GM11168 (cell line): Measurements from ENCODE around the gene NFATC2.
"Not testable (repeated sequence)": the region's sequence is repeated elsewhere in the genome, so short reads cannot be mapped to it uniquely, and the experiment has no call there.

ENCODE experiments used
- in situ Hi-C: fragments of 300-500 bp; cut with MboI; formaldehyde crosslinking; loops from one replicate; pipeline ENCODE4 v1.12.0; 2022; ENCODE audit warnings: low sequenced_read_pairs; ENCODE audit not compliant: unreplicated experiment

NFATC2 gene

DNA sequence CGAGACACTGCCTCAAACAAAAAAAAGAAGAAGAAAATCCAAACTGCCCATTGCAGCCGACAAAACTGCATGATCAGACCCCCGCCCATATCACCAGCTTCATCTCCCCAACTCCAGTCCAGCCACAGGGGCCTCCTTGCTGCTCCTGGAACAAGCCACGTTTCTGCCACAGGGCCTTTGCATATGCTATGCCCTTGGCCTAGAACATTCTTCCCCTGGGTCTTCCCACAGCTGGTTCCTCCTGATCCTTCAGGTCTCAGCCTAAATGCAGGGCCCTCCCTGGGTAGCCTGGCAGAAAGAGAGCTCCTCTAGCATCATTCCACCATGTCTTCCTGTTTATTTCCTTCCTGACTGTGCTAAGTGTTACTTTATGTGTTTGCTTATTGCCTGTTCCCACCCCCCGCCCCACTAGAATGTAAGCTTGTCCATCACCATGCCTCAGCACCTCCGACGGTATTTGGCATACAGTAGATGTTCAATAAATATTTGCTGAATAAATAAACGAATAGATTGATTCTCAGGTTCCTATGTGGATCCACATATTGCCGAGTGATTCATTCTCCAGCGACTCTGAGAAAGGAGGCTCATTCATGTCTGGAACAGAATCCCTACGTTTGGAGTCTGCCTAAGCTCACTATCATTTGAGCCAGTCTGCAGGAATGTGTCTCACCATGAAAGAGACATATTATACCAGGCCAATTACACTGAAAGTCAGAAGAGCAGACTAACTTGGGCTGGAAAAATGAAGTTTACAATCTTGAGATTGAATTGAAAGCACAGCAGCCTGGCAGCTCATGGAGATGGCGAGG lies 56.1 kb downstream of the NFATC2 start:
- in situ Hi-C loops = no loop called here

DNA sequence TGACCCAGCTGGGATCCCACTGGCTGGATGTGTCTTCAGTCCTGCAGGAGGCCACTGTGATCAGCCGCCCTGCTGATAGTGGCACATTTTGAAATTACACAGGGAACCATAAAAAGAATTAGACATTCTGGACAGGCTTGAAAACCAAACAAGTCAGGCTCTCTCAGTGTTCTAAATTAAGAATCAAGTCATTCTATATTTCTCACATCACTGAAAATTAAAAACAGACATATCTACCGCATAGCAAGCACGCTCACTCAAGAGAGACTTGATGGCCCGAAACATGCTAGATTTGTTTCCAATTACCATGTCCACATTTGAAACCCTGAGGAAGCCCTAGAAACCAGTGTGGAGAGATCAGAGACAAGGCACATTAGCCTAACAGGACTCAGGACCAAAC lies 57.7 kb downstream of the NFATC2 start:
- in situ Hi-C loops = no loop called here

GRCh38 chr20:51484141-51484815 lies 58.2 kb downstream of the NFATC2 start:
- in situ Hi-C loops = no loop called here

DNA sequence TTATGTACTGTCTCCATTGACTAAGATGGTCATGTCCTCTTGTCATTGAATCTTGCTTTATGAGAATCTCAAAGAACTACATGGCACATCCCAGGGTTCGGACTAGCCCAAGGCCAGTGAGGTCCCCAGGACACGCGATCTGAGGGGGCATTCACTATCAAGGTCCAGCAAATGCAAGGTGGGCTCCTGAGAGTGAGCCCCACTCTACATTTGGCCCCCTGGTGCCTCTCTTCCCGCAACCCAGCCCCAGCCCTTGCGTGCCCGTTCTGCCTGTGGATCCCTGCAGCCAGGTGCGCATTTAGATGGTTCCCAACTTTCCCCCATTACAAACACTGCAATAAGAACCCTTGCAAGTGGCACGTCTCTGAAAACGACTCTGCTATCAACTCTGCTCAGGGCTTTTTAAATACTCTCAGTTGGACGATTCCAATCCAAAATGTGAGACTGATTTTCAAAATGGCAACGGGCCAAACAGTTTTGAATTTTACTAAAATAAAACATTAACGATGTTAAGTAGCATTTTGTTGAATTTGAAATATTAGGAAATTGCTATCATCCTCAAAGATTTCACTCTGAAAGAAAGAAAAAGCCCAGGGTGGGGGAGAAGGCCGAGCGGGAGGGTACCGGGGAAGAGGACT lies 59.6 kb downstream of the NFATC2 start:
- in situ Hi-C loops = no loop called here

DNA sequence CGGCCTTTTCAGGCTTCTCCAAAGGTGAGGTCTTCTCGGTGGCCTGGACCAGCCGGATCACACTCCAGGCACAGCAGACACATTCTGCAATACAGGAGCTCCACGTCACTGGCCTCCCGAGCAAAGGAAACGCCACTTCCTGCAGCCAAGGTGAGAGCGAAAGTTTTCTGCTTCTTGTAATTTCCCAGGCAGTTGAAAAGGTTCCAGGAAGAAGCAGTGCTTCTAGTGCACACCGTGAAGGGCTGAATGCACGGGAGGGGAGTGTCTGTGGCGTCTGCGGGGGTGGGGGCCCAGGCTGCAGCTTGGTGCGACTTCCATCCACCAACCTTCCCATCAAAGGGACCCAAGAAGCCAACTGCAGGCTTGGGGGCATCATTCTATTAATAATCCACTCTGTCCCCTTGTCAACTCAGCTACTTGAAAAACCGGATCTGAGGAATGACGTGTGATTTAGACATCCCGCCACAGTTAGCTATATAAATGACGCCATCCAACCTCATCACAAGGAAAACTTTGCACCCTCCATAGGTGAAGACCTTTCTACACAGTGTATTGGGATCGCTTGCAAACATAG lies 61.1 kb downstream of the NFATC2 start:
- in situ Hi-C loops = no loop called here

DNA sequence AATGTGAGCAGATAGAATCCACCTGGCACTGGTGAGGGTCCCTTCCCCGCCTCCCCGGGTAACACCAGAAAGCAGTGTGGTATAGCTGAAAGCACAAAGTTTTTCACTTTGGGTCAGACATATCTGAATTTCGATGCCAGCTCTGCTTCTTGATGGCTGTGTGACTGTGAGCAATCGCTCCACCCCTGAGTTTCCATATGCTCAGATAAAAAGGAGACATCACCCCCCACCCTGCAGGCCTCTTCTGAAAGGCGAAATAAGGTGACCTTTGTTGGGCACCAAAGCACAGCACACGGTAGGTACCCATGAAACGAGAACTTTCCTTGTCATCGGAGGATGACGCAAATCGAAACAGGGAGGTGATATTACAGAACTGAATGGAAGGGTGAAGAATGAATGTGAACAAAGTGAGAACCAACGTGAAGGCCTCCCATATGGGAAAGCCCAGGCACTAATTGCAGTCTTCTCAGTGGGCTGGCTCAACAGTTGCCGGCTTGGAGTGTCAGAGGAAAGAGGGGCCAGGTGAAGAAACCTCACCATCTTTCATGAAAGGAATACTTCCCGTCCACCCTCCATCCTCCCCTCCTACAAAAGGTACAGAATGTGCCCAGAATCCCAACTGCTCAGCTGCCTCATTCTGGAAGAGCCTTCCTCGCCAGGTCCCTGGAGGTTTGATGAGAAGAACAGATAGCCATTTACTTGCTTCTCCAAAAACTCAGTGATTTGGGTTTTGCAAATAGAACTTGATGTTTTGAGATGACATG lies 61.8 kb downstream of the NFATC2 start:
- in situ Hi-C loops = no loop called here

- in situ Hi-C loops = not testable (repeated sequence)
Observed at GRCh38 chr20:51476106-51476505, 66.4 kb downstream of the NFATC2 start.

DNA sequence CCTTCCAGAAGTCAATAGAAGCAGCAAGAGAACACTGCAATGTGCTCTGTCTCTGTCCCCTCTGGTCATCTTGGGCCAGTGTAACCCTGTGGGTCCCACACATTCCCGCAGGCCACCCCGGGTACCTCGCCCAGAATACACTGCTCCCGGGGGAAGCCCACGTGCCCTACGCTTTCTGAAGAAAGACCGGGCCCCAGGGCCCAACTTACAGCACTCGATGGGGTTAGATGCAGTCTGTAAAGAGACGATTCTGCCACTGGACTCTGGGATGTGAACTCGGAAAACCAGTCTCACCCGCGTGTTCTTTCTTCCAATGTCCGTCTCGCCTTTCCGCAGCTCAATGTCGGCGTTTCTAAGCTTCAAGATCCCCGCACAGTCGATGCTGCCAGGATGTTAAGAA lies 68.7 kb downstream of the NFATC2 start:
- in situ Hi-C loops = no loop called here

DNA sequence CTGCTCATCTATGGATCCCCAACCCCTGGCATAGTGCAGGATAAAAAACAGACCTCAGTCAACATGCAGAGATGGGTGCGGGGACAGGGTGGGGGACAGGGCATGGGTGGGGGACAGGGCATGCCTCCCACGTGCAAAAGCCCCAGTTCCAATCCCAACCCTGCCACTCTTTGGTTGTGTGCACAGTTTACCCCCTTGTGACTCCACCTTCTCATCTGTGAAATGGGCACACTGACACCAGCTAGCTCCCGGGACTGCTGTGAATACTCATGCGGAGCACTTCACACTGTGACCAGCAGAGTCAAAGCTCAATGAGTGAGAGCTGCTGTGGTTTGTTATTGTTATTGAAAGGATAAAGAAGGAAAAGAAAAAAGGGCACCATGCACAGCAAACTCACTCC lies 69.3 kb downstream of the NFATC2 start:
- in situ Hi-C loops = no loop called here

DNA sequence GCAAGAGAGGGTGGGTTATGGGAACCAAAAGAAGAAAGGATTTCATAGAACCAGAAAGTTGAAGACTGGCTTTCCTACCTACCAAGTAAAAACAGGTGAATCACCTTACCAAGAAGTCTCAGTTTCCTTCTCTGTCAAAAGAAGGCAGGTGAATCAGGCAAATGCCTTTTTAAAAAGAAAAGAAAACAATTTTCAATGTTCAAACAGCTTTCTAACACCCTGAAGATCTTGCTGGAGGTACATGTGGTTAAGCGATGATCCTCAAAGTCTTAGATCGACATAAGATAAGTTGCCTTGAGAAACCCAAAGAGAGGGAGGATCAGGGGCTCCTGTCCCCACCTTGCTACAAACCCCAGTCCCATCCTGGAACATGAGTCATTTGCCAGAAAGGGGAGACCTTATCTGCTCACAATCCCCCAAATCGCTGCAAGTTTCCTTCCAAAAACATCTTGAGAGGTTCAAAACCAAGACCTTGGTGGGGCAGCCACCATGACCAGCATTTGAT lies 71.6 kb downstream of the NFATC2 start:
- in situ Hi-C loops = no loop called here

DNA sequence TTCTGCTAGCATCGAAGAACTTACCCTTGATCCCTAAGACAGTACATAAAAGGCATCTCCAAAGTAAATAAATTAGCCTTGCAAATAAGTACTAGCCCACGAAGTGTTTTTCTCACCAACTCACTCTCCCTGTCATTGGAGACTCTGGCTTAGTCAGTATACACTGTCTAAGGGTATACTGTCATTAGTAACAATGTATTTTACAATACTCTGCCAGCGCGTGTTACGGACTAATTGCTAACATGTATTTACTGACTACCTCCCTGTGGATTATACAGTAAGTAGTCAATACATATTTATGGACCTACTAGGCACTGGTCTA lies 72.1 kb downstream of the NFATC2 start:
- in situ Hi-C loops = no loop called here

- in situ Hi-C loops = no loop called here
Observed at GRCh38 chr20:51469578-51470498, 72.7 kb downstream of the NFATC2 start.

GRCh38 chr20:51469046-51469445 lies 73.5 kb downstream of the NFATC2 start:
- in situ Hi-C loops = no loop called here

- in situ Hi-C loops = no loop called here
Observed at GRCh38 chr20:51468636-51469035, 73.9 kb downstream of the NFATC2 start.

GRCh38 chr20:51467956-51468626 lies 74.4 kb downstream of the NFATC2 start:
- in situ Hi-C loops = no loop called here

DNA sequence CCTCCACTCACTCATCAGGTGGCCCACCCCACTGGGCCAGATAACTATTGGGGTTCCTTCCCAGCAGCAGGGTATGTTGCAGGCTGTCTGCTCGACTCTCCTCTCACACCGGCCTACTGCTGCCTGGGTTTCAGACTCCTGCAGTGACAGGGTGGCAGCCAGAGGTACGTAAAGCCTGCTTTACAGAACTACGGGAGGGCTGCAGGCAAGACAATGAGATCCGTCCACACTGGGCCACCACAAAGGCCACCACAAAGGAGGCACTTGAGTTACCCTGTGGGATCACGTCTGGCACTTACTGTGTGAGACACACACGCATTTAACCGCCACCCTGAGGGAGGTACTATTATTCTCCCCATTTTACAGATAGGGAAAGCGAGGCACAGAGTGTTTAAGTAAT lies 78.5 kb downstream of the NFATC2 start:
- in situ Hi-C loops = no loop called here

- in situ Hi-C loops = no loop called here
Observed at GRCh38 chr20:51463560-51463959, 79.0 kb downstream of the NFATC2 start.

DNA sequence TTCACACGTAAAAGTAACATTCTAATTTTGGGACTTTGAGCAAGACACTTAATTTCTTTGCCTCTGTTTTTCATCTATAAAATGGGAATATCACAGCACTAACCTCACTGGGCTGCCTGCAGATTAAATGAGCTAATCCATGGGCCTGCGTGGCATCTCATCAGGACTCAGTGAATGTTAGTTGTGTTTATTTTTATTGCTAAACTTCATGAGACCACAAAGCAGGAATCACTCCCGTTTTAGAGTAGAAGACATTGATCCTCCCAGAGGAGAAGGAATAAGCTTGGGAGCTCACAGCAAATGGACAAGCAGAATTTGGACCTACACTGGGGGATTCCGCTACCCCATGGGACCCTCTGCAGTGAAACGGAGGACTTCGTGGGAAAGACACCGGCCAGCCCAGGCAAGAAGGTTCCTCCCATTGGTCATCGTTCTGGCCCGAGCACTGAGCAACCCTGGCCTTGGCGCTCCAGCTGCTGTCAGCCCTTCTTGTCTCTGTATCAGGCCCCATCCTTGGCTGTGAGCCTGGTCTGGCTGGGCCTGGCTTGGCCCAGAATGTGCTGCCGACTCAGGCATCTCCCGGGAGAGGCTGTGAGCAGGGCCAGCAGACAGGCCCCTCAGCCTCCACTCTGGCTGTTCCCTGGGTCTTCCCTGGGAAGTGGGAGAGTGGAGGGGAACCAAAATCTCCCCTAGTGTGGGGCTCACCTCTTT lies 79.8 kb downstream of the NFATC2 start:
- in situ Hi-C loops = no loop called here
